ENCODE results near the gene IL12RB2. TPM values are rescaled to one million over a fixed set of nuclear protein-coding genes. Genes with fewer than 3 reads are reported as not detected.

The IL12RB2 gene
- polyA plus RNA-seq, 4 donors: 0.40 to 0.73 (median 0.51) TPM

- DNase-seq (ENCODE audit: low read depth in 4 of 4, low spot score in 3 of 4): peak; percentile 31 to 43 (median 34)
Measured at GRCh38 chr1:67347688-67348472, 40.2 kb downstream of the IL12RB2 start.

GRCh38 chr1:67348586-67349252 is 41.0 kb downstream of the IL12RB2 start:
- DNase-seq (ENCODE audit: low read depth in 4 of 4, low spot score in 3 of 4): no peak

- DNase-seq (ENCODE audit: low read depth in 4 of 4, low spot score in 3 of 4): no peak
Measured at GRCh38 chr1:67350783-67351182, 43.1 kb downstream of the IL12RB2 start.

GRCh38 chr1:67352211-67352610 is 44.5 kb downstream of the IL12RB2 start:
- DNase-seq (ENCODE audit: low read depth in 4 of 4, low spot score in 3 of 4): no peak

GRCh38 chr1:67355745-67356424 is 48.2 kb downstream of the IL12RB2 start:
- DNase-seq (ENCODE audit: low read depth in 4 of 4, low spot score in 3 of 4): no peak

- DNase-seq (ENCODE audit: low read depth in 4 of 4, low spot score in 3 of 4): no peak
Measured at GRCh38 chr1:67359592-67359991, 51.9 kb downstream of the IL12RB2 start.

- no peak for DNase-seq (ENCODE audit: low read depth in 4 of 4, low spot score in 3 of 4)
Measured at GRCh38 chr1:67361641-67362040, 54.0 kb downstream of the IL12RB2 start.

- no peak for DNase-seq (ENCODE audit: low read depth in 4 of 4, low spot score in 3 of 4)
Measured at GRCh38 chr1:67367370-67368045, 59.8 kb downstream of the IL12RB2 start.

GRCh38 chr1:67368046-67368514 is 60.4 kb downstream of the IL12RB2 start:
- no peak for DNase-seq (ENCODE audit: low read depth in 4 of 4, low spot score in 3 of 4)

GRCh38 chr1:67371043-67371442 is 63.4 kb downstream of the IL12RB2 start:
- no peak for DNase-seq (ENCODE audit: low read depth in 4 of 4, low spot score in 3 of 4)

GRCh38 chr1:67371681-67372080 is 64.0 kb downstream of the IL12RB2 start:
- no peak for DNase-seq (ENCODE audit: low read depth in 4 of 4, low spot score in 3 of 4)

- no peak for DNase-seq (ENCODE audit: low read depth in 4 of 4, low spot score in 3 of 4)
Measured at GRCh38 chr1:67372136-67372535, 64.5 kb downstream of the IL12RB2 start.

- no peak for DNase-seq (ENCODE audit: low read depth in 4 of 4, low spot score in 3 of 4)
Measured at GRCh38 chr1:67372898-67373297, 65.2 kb downstream of the IL12RB2 start.

GRCh38 chr1:67376381-67376780 is 68.7 kb downstream of the IL12RB2 start:
- DNase-seq (ENCODE audit: low read depth in 4 of 4, low spot score in 3 of 4): no peak

GRCh38 chr1:67377253-67377652 is 69.6 kb downstream of the IL12RB2 start:
- no peak for DNase-seq (ENCODE audit: low read depth in 4 of 4, low spot score in 3 of 4)

GRCh38 chr1:67381154-67381553 is 73.5 kb downstream of the IL12RB2 start:
- DNase-seq (ENCODE audit: low read depth in 4 of 4, low spot score in 3 of 4): no peak

GRCh38 chr1:67382292-67382691 is 74.6 kb downstream of the IL12RB2 start:
- DNase-seq (ENCODE audit: low read depth in 4 of 4, low spot score in 3 of 4): no peak

GRCh38 chr1:67383999-67384638 is 76.4 kb downstream of the IL12RB2 start:
- DNase-seq (ENCODE audit: low read depth in 4 of 4, low spot score in 3 of 4): no peak

- no peak for DNase-seq (ENCODE audit: low read depth in 4 of 4, low spot score in 3 of 4)
Measured at GRCh38 chr1:67390041-67390887, 82.6 kb downstream of the IL12RB2 start.
